IMR-90 (cell line): Measurements from ENCODE around the gene CSRP1. TPM values are rescaled to one million over a fixed set of nuclear protein-coding genes. Genes with fewer than 3 reads are reported as not detected.

Experiments
- ATAC-seq: fragments of 200-7000 bp; cut with Tn5 transposase; 2 replicates; pipeline ENCODE4 v1.9.1; 2020; ENCODE audit warnings: low read depth, mild to moderate bottlenecking, moderate library complexity
- BruUV-seq: library from RNA; stranded (reverse); fragments of 400-500 nt; replicated peaks from 2 replicates; lab custom pipeline; 2021; lab: Mats Ljungman, UMichigan
- CTCF ChIA-PET: fragments of 300-600 bp; formaldehyde crosslinking; extraction: SDS; loops from one replicate; lab custom pipeline; 2021; ENCODE audit warnings: antibody characterized with exemption; lab: Yijun Ruan, JAX
- POLR2A ChIA-PET: fragments of 300-600 bp; sonication (Branson Sonifier 250); formaldehyde crosslinking; loops from one replicate; lab custom pipeline; 2022; ENCODE audit warnings: antibody characterized with exemption; ENCODE audit not compliant: unreplicated experiment; lab: Charles Lee
- DNase-seq: peaks from one replicate; pipeline ENCODE4 v3.0.0; 2013
- H2AFZ ChIP-seq: replicated peaks from 2 replicates; pipeline ENCODE3; 2013; ENCODE audit warnings: low read length, mild to moderate bottlenecking; ENCODE audit not compliant: poor library complexity
- H2AK5ac ChIP-seq: 2 replicates; pipeline ENCODE4 v1.6.1; 2013; ENCODE audit warnings: low read depth, low read length, inconsistent platforms
- H2AK9ac ChIP-seq: replicated peaks from 2 replicates; pipeline ENCODE3; 2013; ENCODE audit warnings: mild to moderate bottlenecking, low read depth, low read length, moderate library complexity; ENCODE audit not compliant: poor library complexity
- H2BK120ac ChIP-seq: 2 replicates; pipeline ENCODE4 v1.6.1; 2013; ENCODE audit warnings: low read depth, low read length, inconsistent platforms
- H2BK15ac ChIP-seq: 3 replicates; pipeline ENCODE4 v1.6.1; 2013; ENCODE audit warnings: low read depth, low read length, inconsistent platforms
- H2BK20ac ChIP-seq: 2 replicates; pipeline ENCODE4 v1.6.1; 2013; ENCODE audit warnings: low read depth, mild to moderate bottlenecking, inconsistent platforms, low read length, moderate library complexity
- H2BK5ac ChIP-seq: 2 replicates; pipeline ENCODE4 v1.6.1; 2013; ENCODE audit warnings: mild to moderate bottlenecking, low read depth, low read length, inconsistent platforms; ENCODE audit not compliant: poor library complexity, severe bottlenecking
- H3K14ac ChIP-seq: replicated peaks from 2 replicates; pipeline ENCODE4 v1.6.1; 2013; ENCODE audit warnings: low read depth, low read length, inconsistent platforms
- H3K18ac ChIP-seq: 2 replicates; pipeline ENCODE4 v1.6.1; 2013; ENCODE audit warnings: low read depth, low read length, control low read depth
- H3K23ac ChIP-seq: 2 replicates; pipeline ENCODE4 v1.6.1; 2013; ENCODE audit warnings: low read depth, low read length, inconsistent platforms
- H3K27ac ChIP-seq: 2 replicates; pipeline ENCODE4 v1.5.1; 2013; ENCODE audit warnings: mild to moderate bottlenecking, control low read depth, low read length; ENCODE audit not compliant: insufficient read depth
- H3K27me3 ChIP-seq: 2 replicates; pipeline ENCODE4 v1.6.1; 2013; ENCODE audit warnings: low read length; ENCODE audit not compliant: control insufficient read depth, insufficient read depth
- H3K36me3 ChIP-seq: 2 replicates; pipeline ENCODE4 v1.6.1; 2013; ENCODE audit warnings: low read length, mixed read lengths; ENCODE audit not compliant: control insufficient read depth, insufficient read depth
- H3K4ac ChIP-seq: 2 replicates; pipeline ENCODE4 v1.6.1; 2013; ENCODE audit warnings: low read depth, low read length, inconsistent platforms
- H3K4me1 ChIP-seq: 2 replicates; pipeline ENCODE4 v1.6.1; 2013; ENCODE audit warnings: low read length, mixed read lengths; ENCODE audit not compliant: control insufficient read depth, insufficient read depth
- H3K4me2 ChIP-seq: 2 replicates; pipeline ENCODE4 v1.6.1; 2013; ENCODE audit warnings: low read depth, mild to moderate bottlenecking, control low read depth, low read length, moderate library complexity
- H3K4me3 ChIP-seq: 2 replicates; pipeline ENCODE4 v1.5.1; 2013; ENCODE audit warnings: low read depth, mild to moderate bottlenecking, control low read depth, low read length, moderate library complexity; ENCODE audit not compliant: insufficient read depth
- H3K56ac ChIP-seq: 2 replicates; pipeline ENCODE4 v1.6.1; 2013; ENCODE audit warnings: low read length, inconsistent platforms; ENCODE audit not compliant: insufficient read depth; ENCODE audit errors: extremely low read depth
- H3K79me1 ChIP-seq, 2 experiments: 2 replicates each; pipeline ENCODE4 v1.6.1; 2013; ENCODE audit warnings: low read length in 2 of 2, inconsistent platforms in 1 of 2, low read depth in 1 of 2
- H3K9ac ChIP-seq: 2 replicates; pipeline ENCODE4 v1.6.1; 2013; ENCODE audit warnings: low read depth, low read length, control low read depth
- H3K9me1 ChIP-seq: 2 replicates; pipeline ENCODE4 v1.6.1; 2013; ENCODE audit warnings: low read length, inconsistent platforms; ENCODE audit not compliant: insufficient read depth
- H3K9me3 ChIP-seq: 2 replicates; pipeline ENCODE4 v1.6.1; 2013; ENCODE audit warnings: low read length; ENCODE audit not compliant: control insufficient read depth, insufficient read depth
- H4K20me1 ChIP-seq: 2 replicates; pipeline ENCODE4 v1.6.1; 2013; ENCODE audit warnings: low read length, inconsistent platforms; ENCODE audit not compliant: insufficient read depth
- H4K5ac ChIP-seq: 2 replicates; pipeline ENCODE4 v1.6.1; 2013; ENCODE audit warnings: mild to moderate bottlenecking, low read depth, low read length, control low read depth
- H4K8ac ChIP-seq, 2 experiments: 2 replicates each; pipeline ENCODE4 v1.6.1; 2013; ENCODE audit warnings: low read depth in 2 of 2, low read length in 2 of 2, control low read depth in 1 of 2, inconsistent platforms in 1 of 2
- H4K91ac ChIP-seq: 2 replicates; pipeline ENCODE4 v1.6.1; 2013; ENCODE audit warnings: low read depth, low read length, inconsistent platforms; ENCODE audit not compliant: insufficient read depth
- CEBPB ChIP-seq: IDR thresholded peaks from 2 replicates; pipeline ENCODE4 v1.6.1; 2012; ENCODE audit warnings: low read depth, low read length, improper control_type of control experiment
- CHD1 ChIP-seq: IDR thresholded peaks from 2 replicates; pipeline ENCODE4 v1.6.1; 2012; ENCODE audit warnings: low read depth, low read length, improper control_type of control experiment
- CTCF ChIP-seq: conservative IDR thresholded peaks from 2 replicates; pipeline ENCODE4 v1.5.1; 2012; ENCODE audit warnings: mild to moderate bottlenecking, low read depth, low read length, improper control_type of control experiment
- FOS ChIP-seq: fragments of 150-350 bp; IDR thresholded peaks from 2 replicates; pipeline ENCODE4 v1.6.1; 2016; ENCODE audit warnings: low read depth, low read length
- MAFK ChIP-seq: IDR thresholded peaks from 2 replicates; pipeline ENCODE4 v1.6.1; 2012; ENCODE audit warnings: low read depth, low read length, improper control_type of control experiment
- MAZ ChIP-seq: IDR thresholded peaks from 2 replicates; pipeline ENCODE4 v1.6.1; 2012; ENCODE audit warnings: low read depth, mild to moderate bottlenecking, low read length, improper control_type of control experiment, moderate library complexity, borderline replicate concordance
- MXI1 ChIP-seq: IDR thresholded peaks from 2 replicates; pipeline ENCODE4 v1.6.1; 2012; ENCODE audit warnings: low read depth, mild to moderate bottlenecking, low read length, moderate library complexity, borderline replicate concordance
- NFE2L2 ChIP-seq: fragments of 150-350 bp; IDR thresholded peaks from 2 replicates; pipeline ENCODE4 v1.6.1; 2016; ENCODE audit warnings: low read depth, mild to moderate bottlenecking, low read length
- RAD21 ChIP-seq: IDR thresholded peaks from 2 replicates; pipeline ENCODE4 v1.6.1; 2012; ENCODE audit warnings: low read length, improper control_type of control experiment
- RFX5 ChIP-seq: IDR thresholded peaks from 2 replicates; pipeline ENCODE4 v1.8.0; 2012; ENCODE audit warnings: low read depth, mild to moderate bottlenecking, low read length, moderate library complexity
- SMC3 ChIP-seq: fragments of 150-350 bp; IDR thresholded peaks from 2 replicates; pipeline ENCODE4 v1.6.1; 2016; ENCODE audit warnings: low read depth, mild to moderate bottlenecking, antibody characterized with exemption, low read length, moderate library complexity
- USF2 ChIP-seq: fragments of 150-350 bp; IDR thresholded peaks from 2 replicates; pipeline ENCODE4 v1.6.1; 2017; ENCODE audit warnings: mild to moderate bottlenecking, antibody characterized with exemption, low read length, low read depth
- WGBS, 2 experiments: methylation state at CpG; one replicate each; pipeline versions ENCODE4 v1.1.5 to v1.1.7; 2013; ENCODE audit warnings: missing lambda C conversion rate in 2 of 2; ENCODE audit not compliant: insufficient read length in 1 of 2; ENCODE audit errors: extremely low coverage in 2 of 2; 5-methylcytosine and 5-hydroxymethylcytosine counted together
- dilution Hi-C: fragments of 300-500 bp; cut with HindIII; formaldehyde crosslinking; loops from one replicate; pipeline ENCODE4 v1.14.3; 2018; ENCODE audit warnings: low sequenced_read_pairs; ENCODE audit not compliant: unreplicated experiment
- in situ Hi-C: fragments of 300-500 bp; cut with MboI; formaldehyde crosslinking; loops from 3 replicates; pipeline ENCODE4 v1.14.3; 2019; ENCODE audit warnings: low sequenced_read_pairs, inconsistent platforms, mixed read lengths
- intact Hi-C: fragments of 100-400 bp; cut with micrococcal nuclease; formaldehyde crosslinking; loops from 2 replicates; pipeline ENCODE4 v1.10.0; 2022
- polyA plus RNA-seq, 3 experiments: library from polyadenylated mRNA; depleted of rRNA; stranded (reverse); fragments of >200 nt; gene quantifications; 2 replicates each; pipeline ENCODE4 v1.2.3, GENCODE V29; 2012; ENCODE audit warnings: low replicate concordance in 1 of 3
- total RNA-seq: library from RNA; depleted of rRNA; stranded (reverse); fragments of >200 nt; gene quantifications from 2 replicates; pipeline ENCODE4 v1.2.3, GENCODE V29; 2012
- TF ChIP-seq, protein P1 (sequence below): fragments of 150-350 bp; IDR thresholded peaks from 2 replicates; pipeline ENCODE4 v1.6.1; 2016; ENCODE audit warnings: low read depth, mild to moderate bottlenecking, low read length, moderate library complexity, borderline replicate concordance

CSRP1 gene
- total and polyA plus RNA-seq, 2 of the 4 experiments (the other 2 are of a cell fraction), result 1,037 to 1,498 TPM

- H3K36me3 ChIP-seq, result peaks cover 49% of the 10 kb centered on the region
- no peak for ATAC-seq
- H2AK9ac ChIP-seq, result peak overlapping the region; percentile 81
- no peaks in the 10 kb centered on the region for H3K9me3 ChIP-seq
- H2BK120ac ChIP-seq, result peak overlapping the region; percentile 76
- intact Hi-C loops (no loop called here), dilution Hi-C loops (no loop called here), in situ Hi-C loops (no loop called here)
- peak overlapping the region; percentile 61 for H3K23ac ChIP-seq
- peak overlapping the region; percentile 80 for H4K91ac ChIP-seq
- ChIA-PET CTCF (interaction anchor here (0.6 to 4.5 kb wide), 3 partner anchors 12 to 922 kb away, joined by 4 to 31 read pairs (median 5); partner anchors contain the start of gene PHLDA3), POLR2A (no interaction called here)
- H3K4me3 ChIP-seq, result no peak overlapping the region
- peak overlapping the region; percentile 91 for H3K18ac ChIP-seq
- peaks cover 70% of the 10 kb centered on the region for H4K20me1 ChIP-seq
- H2AK5ac ChIP-seq, result peak overlapping the region; percentile 94
- H3K9me1 ChIP-seq, result peaks cover 62% of the 10 kb centered on the region
- whole genome bisulfite sequencing, 2 experiments, result 80% methylated on average over 2 of the region's 8 CpGs; no CpG with 5 or more reads in 1 of the 2 experiments
- peak overlapping the region; percentile 73 for H2BK20ac ChIP-seq
- H3K79me1 ChIP-seq, result peaks cover 9 to 72% of the 10 kb centered on the region in 2 experiments; a peak in 3 of 4 replicates
- peak overlapping the region; percentile 46 for H2AFZ ChIP-seq
- BruUV-seq, result no TSS peak
- H3K4ac ChIP-seq, result peak overlapping the region; percentile 85
- peak overlapping the region; percentile 62; the same call in 1 of the 2 replicates for H3K4me2 ChIP-seq
- H3K27ac ChIP-seq, result peak overlapping the region; percentile 88
- H3K9ac ChIP-seq, result peak overlapping the region; percentile 74
- peak overlapping the region; percentile 47; the same call in 1 of the 2 replicates for H3K56ac ChIP-seq
- peak overlapping the region; percentile 43 to 81 for H4K8ac ChIP-seq
- H2BK15ac ChIP-seq, result peak overlapping the region; percentile 46; the same call in 2 of the 3 replicates
- no peak for DNase-seq
- H2BK5ac ChIP-seq, result peak overlapping the region; percentile 84
- peak overlapping the region; percentile 93 for H4K5ac ChIP-seq
- H3K27me3 ChIP-seq, result no peaks in the 10 kb centered on the region
- peaks cover 56% of the 10 kb centered on the region for H3K4me1 ChIP-seq
- peak overlapping the region; percentile 88 for H3K14ac ChIP-seq
- no peak for TF ChIP-seq FOS
- TF ChIP-seq USF2, result no peak
- no peak for TF ChIP-seq RAD21
- TF ChIP-seq MAZ, result no peak
- no peak for TF ChIP-seq CTCF
- no peak for TF ChIP-seq NFE2L2
- TF ChIP-seq MAFK, result no peak
- TF ChIP-seq SMC3, result no peak
- no peak for TF ChIP-seq MXI1
- no peak for TF ChIP-seq CHD1
- TF ChIP-seq CEBPB, result no peak
- TF ChIP-seq, protein P1, sequence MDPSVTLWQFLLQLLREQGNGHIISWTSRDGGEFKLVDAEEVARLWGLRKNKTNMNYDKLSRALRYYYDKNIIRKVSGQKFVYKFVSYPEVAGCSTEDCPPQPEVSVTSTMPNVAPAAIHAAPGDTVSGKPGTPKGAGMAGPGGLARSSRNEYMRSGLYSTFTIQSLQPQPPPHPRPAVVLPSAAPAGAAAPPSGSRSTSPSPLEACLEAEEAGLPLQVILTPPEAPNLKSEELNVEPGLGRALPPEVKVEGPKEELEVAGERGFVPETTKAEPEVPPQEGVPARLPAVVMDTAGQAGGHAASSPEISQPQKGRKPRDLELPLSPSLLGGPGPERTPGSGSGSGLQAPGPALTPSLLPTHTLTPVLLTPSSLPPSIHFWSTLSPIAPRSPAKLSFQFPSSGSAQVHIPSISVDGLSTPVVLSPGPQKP, result no peak
- no peak for TF ChIP-seq RFX5
These were observed 6.9 kb downstream of the CSRP1 start for GRCh38 chr1:201499795-201500669.
